Loucy (cell line): Measurements from ENCODE around the gene POTEB3.
"Not testable (repeated sequence)": the region's sequence is repeated elsewhere in the genome, so short reads cannot be mapped to it uniquely, and the experiment has no call there.

Source experiments
- H2AFZ ChIP-seq: fragments of 200-600 bp; sonication (generic); 2 replicates; pipeline ENCODE4 v1.6.0; 2016; ENCODE audit warnings: antibody characterized with exemption, mild to moderate bottlenecking, low read length, moderate library complexity
- H3F3A ChIP-seq: fragments of 200-600 bp; 2 replicates; pipeline ENCODE4 v1.6.0; 2016; ENCODE audit warnings: antibody characterized with exemption, low read depth, mild to moderate bottlenecking
- H3K27me3 ChIP-seq: fragments of 200-600 bp; sonication (generic); 2 replicates; pipeline ENCODE4 v1.6.1; 2014; ENCODE audit warnings: low read length, mild to moderate bottlenecking; ENCODE audit not compliant: insufficient read depth, poor library complexity, severe bottlenecking
- H3K36me3 ChIP-seq: fragments of 200-600 bp; sonication (generic); 2 replicates; pipeline ENCODE4 v1.6.1; 2016; ENCODE audit warnings: low read length; ENCODE audit not compliant: insufficient read depth
- H3K4me1 ChIP-seq: fragments of 200-600 bp; sonication (generic); 2 replicates; pipeline ENCODE4 v1.5.1; 2014; ENCODE audit warnings: low read length, mild to moderate bottlenecking; ENCODE audit not compliant: insufficient read depth, poor library complexity, severe bottlenecking
- H3K4me2 ChIP-seq: fragments of 200-600 bp; sonication (generic); 2 replicates; pipeline ENCODE4 v1.6.0; 2014; ENCODE audit warnings: antibody characterized with exemption, low read length, low read depth, mild to moderate bottlenecking; ENCODE audit not compliant: poor library complexity, severe bottlenecking
- H3K4me3 ChIP-seq: fragments of 200-600 bp; sonication (generic); 2 replicates; pipeline ENCODE4 v1.5.1; 2014; ENCODE audit warnings: low read length, mild to moderate bottlenecking, mixed read lengths; ENCODE audit not compliant: poor library complexity, severe bottlenecking
- H3K79me2 ChIP-seq: fragments of 200-600 bp; sonication (generic); 2 replicates; pipeline ENCODE4 v1.6.1; 2014; ENCODE audit warnings: low read length; ENCODE audit not compliant: insufficient read depth
- H3K9ac ChIP-seq: fragments of 200-600 bp; sonication (generic); 2 replicates; pipeline ENCODE4 v1.6.0; 2014; ENCODE audit warnings: mild to moderate bottlenecking, low read depth, low read length, moderate library complexity; ENCODE audit not compliant: poor library complexity, severe bottlenecking
- H3K9me2 ChIP-seq: fragments of 200-600 bp; sonication (generic); replicated peaks from 2 replicates; pipeline ENCODE4 v1.6.1; 2016; ENCODE audit warnings: low read depth, low read length, mixed read lengths
- H3K9me3 ChIP-seq: fragments of 200-600 bp; sonication (generic); 2 replicates; pipeline ENCODE4 v1.6.1; 2014; ENCODE audit warnings: mild to moderate bottlenecking, antibody characterized with exemption, low read length, low read depth; ENCODE audit not compliant: insufficient read depth
- H4K20me1 ChIP-seq: fragments of 200-600 bp; sonication (generic); 2 replicates; pipeline ENCODE4 v1.6.0; 2014; ENCODE audit warnings: antibody characterized with exemption, low read length, mild to moderate bottlenecking; ENCODE audit not compliant: insufficient read depth, poor library complexity, severe bottlenecking

Gene POTEB3

DNA sequence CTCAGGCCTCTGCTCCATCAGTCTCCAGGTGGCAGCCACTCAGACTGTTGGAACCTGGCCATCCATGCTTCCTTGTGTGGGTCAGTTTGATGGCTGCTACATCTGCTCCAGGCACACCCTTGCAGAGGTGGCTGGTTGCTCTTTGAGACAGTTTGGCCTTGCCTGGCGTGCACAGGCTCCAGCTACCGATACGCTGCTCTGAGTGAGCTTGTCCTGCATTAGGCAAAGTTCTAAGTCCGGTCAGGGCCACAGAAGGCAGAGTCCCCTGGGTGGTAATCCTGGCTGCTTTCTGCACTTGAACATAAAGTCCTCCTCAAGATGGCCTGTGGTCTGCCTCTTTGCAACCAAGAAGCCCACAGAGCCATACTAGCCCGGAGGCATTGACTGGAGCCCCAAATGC lies 41.8 kb downstream of the POTEB3 start:
- H3K9me3 ChIP-seq, H2AFZ ChIP-seq, H3F3A ChIP-seq, H3K9ac ChIP-seq, H3K27me3 ChIP-seq, H4K20me1 ChIP-seq, H3K4me1 ChIP-seq, H3K4me3 ChIP-seq, H3K4me2 ChIP-seq, H3K79me2 ChIP-seq, H3K9me2 ChIP-seq, H3K36me3 ChIP-seq: not testable (repeated sequence)

GRCh38 chr15:21397656-21398055 lies 42.6 kb downstream of the POTEB3 start:
- H3K9ac ChIP-seq, H3K27me3 ChIP-seq, H2AFZ ChIP-seq, H3K36me3 ChIP-seq, H3K9me2 ChIP-seq, H3K4me2 ChIP-seq, H3F3A ChIP-seq, H3K9me3 ChIP-seq, H4K20me1 ChIP-seq, H3K79me2 ChIP-seq, H3K4me3 ChIP-seq, H3K4me1 ChIP-seq: not testable (repeated sequence)

GRCh38 chr15:21397186-21397585 lies 43.1 kb downstream of the POTEB3 start:
- H3F3A ChIP-seq, H3K9me3 ChIP-seq, H4K20me1 ChIP-seq, H3K4me3 ChIP-seq, H3K27me3 ChIP-seq, H3K79me2 ChIP-seq, H3K4me2 ChIP-seq, H3K36me3 ChIP-seq, H3K9ac ChIP-seq, H2AFZ ChIP-seq, H3K9me2 ChIP-seq, H3K4me1 ChIP-seq: not testable (repeated sequence)

DNA sequence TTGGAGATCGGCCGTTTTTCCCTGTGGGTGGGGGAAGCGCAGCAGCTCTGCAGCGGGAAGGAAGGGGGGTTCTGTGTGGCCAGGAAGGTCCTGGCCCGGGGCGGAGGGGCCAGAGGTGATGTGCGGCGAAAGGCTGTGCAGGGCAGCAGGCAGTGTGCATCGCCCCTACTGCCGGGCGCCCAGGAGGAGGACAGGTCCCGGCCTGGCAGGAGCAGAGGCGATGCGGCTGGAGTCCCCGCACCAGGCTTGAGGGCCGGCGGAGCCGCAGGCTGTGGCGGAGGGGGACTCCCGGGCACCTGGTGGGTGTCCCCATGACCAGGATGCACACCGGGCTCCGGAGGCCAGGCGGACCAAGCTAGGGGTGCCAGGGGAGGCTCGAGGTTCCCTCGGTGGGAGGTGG lies 54.3 kb downstream of the POTEB3 start:
- not testable (repeated sequence) for H3K4me1 ChIP-seq, H2AFZ ChIP-seq, H4K20me1 ChIP-seq, H3K9me3 ChIP-seq, H3K27me3 ChIP-seq, H3K4me3 ChIP-seq, H3K36me3 ChIP-seq, H3F3A ChIP-seq, H3K79me2 ChIP-seq, H3K9ac ChIP-seq, H3K9me2 ChIP-seq, H3K4me2 ChIP-seq

- H3K9ac ChIP-seq, H3K9me3 ChIP-seq, H3F3A ChIP-seq, H3K36me3 ChIP-seq, H3K79me2 ChIP-seq, H3K4me3 ChIP-seq, H3K4me2 ChIP-seq, H2AFZ ChIP-seq, H3K4me1 ChIP-seq, H4K20me1 ChIP-seq, H3K9me2 ChIP-seq, H3K27me3 ChIP-seq: not testable (repeated sequence)
Measured at GRCh38 chr15:21383866-21384485, 56.3 kb downstream of the POTEB3 start.

- H3K9me2 ChIP-seq, H3K79me2 ChIP-seq, H3K4me1 ChIP-seq, H3K4me3 ChIP-seq, H3K27me3 ChIP-seq, H3K36me3 ChIP-seq, H3F3A ChIP-seq, H2AFZ ChIP-seq, H3K4me2 ChIP-seq, H3K9me3 ChIP-seq, H4K20me1 ChIP-seq, H3K9ac ChIP-seq: not testable (repeated sequence)
Measured at GRCh38 chr15:21373682-21374081, 66.6 kb downstream of the POTEB3 start.

- H3F3A ChIP-seq, H3K9me3 ChIP-seq, H3K4me1 ChIP-seq: not testable (repeated sequence)
Measured at GRCh38 chr15:21369177-21369576, 71.1 kb downstream of the POTEB3 start.

DNA sequence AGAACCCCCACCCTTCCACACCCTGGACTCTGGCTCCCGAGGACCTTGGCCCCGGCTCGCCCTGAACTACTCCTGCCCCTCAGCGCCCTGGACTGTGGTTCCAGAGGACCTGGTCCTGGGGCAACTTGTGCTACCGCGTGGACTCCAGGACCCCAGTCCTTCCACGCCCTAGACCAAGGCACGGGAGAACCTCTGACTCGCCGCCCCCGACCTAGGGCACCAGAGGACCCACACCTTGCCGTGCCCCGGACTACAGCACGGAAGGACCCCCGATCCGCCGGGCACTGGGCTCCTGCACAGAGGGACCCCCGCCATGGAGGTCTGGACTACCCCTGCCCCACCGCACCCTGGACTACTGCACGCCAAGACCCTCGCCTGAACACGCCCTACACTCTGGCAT lies 71.7 kb downstream of the POTEB3 start:
- not testable (repeated sequence) for H2AFZ ChIP-seq, H3K4me1 ChIP-seq, H3K9me3 ChIP-seq, H3K79me2 ChIP-seq, H3K4me2 ChIP-seq, H3K9me2 ChIP-seq, H3K9ac ChIP-seq, H3F3A ChIP-seq, H3K27me3 ChIP-seq, H3K4me3 ChIP-seq, H3K36me3 ChIP-seq, H4K20me1 ChIP-seq

More at GRCh38 chr15:21369177-21369576, 71.1 kb downstream of the POTEB3 start:
- not testable (repeated sequence) for H3K9me2 ChIP-seq, H4K20me1 ChIP-seq, H3K4me3 ChIP-seq, H3K79me2 ChIP-seq, H3K4me2 ChIP-seq, H3K36me3 ChIP-seq, H3K27me3 ChIP-seq, H2AFZ ChIP-seq, H3K9ac ChIP-seq
